ENCODE data around the gene COL24A1. TPM values are rescaled to one million over a fixed set of nuclear protein-coding genes. Genes with fewer than 3 reads are reported as not detected.

Gene COL24A1
- total and polyA plus RNA-seq, 10 donors, result 0.06 to 1.1 (median 0.55) TPM

GRCh38 chr1:85933961-85934360, 222.6 kb downstream of the COL24A1 start:
- intact Hi-C loops (cut with DNase I; ENCODE audit: low total_unique reads), result no loop called here
- TF ChIP-seq CTCF (IDR thresholded peaks at IDR 0.05 in 8 of 11, conservative IDR thresholded peaks at IDR 0.05 in 3 of 11) (no peak), POLR2A (IDR thresholded peaks at IDR 0.05) (no peak), POLR2AphosphoS5 (IDR thresholded peaks at IDR 0.05) (no peak)
- no peaks in the 10 kb centered on the region for H3K9me3 ChIP-seq
- no peaks in the 10 kb centered on the region for H3K4me1 ChIP-seq
- DNase-seq, result no peak
- no peaks in the 10 kb centered on the region for H3K36me3 ChIP-seq
- no peak overlapping the region for H3K4me3 ChIP-seq
- H3K27ac ChIP-seq, result no peak overlapping the region
- H3K27me3 ChIP-seq (replicated peaks in 1 of 7), result no peaks in the 10 kb centered on the region

DNA sequence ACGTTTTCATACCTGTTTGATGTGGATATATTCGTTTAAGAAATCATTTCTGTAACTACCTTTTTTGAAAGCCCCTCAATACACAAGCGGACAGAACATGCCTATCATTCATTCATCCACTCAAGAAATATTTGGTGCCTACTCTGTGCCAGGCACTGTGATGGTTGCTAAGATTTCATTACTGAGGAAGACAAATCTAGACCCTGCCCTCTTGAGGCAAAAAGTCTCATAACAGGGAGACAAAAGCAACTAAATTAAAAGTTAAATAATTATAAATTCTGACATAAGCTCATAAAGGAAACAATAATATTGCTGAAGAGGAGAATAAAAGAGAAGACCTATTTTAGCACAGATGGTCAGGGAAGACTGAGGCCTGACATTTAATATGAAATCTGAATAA, 244.8 kb downstream of the COL24A1 start:
- no peaks in the 10 kb centered on the region for H3K36me3 ChIP-seq
- H3K4me1 ChIP-seq, result no peaks in the 10 kb centered on the region
- 65 to 85% (median 78%) methylated on average over 3 of the region's 3 CpGs for WGBS, 5 donors
- intact Hi-C loops (cut with DNase I; ENCODE audit: low total_unique reads), result no loop called here
- no peaks in the 10 kb centered on the region for H3K9me3 ChIP-seq
- no peak overlapping the region for H3K4me3 ChIP-seq
- H3K27me3 ChIP-seq (replicated peaks in 1 of 7), result no peaks in the 10 kb centered on the region
- TF ChIP-seq POLR2AphosphoS5 (IDR thresholded peaks at IDR 0.05) (no peak), CTCF (IDR thresholded peaks at IDR 0.05 in 8 of 11, conservative IDR thresholded peaks at IDR 0.05 in 3 of 11) (no peak), POLR2A (IDR thresholded peaks at IDR 0.05) (no peak)
- no peak for DNase-seq
- H3K27ac ChIP-seq, result no peak overlapping the region

GRCh38 chr1:85900921-85901320, 255.7 kb downstream of the COL24A1 start:
- Histone ChIP-seq H3K27me3 (replicated peaks in 1 of 7) (no peaks in the 10 kb centered on the region), H3K4me3 (no peak overlapping the region), H3K9me3 (peaks cover 0 to 10% (median 8%) of the 10 kb centered on the region in 8 donors), H3K36me3 (no peaks in the 10 kb centered on the region), H3K27ac (no peak overlapping the region), H3K4me1 (no peaks in the 10 kb centered on the region)
- DNase-seq, result no peak
- TF ChIP-seq POLR2A (IDR thresholded peaks at IDR 0.05) (no peak), POLR2AphosphoS5 (IDR thresholded peaks at IDR 0.05) (no peak), CTCF (IDR thresholded peaks at IDR 0.05 in 8 of 11, conservative IDR thresholded peaks at IDR 0.05 in 3 of 11) (no peak)
- intact Hi-C loops (cut with DNase I; ENCODE audit: low total_unique reads), result no loop called here

DNA sequence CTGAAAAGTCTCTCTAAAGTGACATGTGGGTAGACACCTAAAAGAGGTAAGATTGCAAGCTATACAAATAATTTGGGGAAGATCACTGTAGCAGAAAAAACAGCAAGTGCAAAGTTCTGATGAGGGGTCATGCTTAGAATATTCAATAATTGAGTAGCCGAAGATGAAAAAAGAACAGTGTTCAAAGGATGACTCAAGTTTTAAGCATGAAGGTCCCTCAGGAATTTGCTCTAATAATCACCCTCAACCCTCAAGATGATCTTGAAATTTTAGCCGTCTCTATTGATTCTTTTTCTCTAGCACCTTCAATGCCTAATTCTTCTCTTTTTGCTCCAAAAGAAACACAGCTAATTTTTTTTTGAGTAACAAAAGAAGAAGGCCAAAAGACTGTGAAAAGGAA, 257.7 kb downstream of the COL24A1 start:
- intact Hi-C loops (cut with DNase I; ENCODE audit: low total_unique reads), result no loop called here
- 86 to 96% (median 88%) methylated on average over 2 of the region's 2 CpGs for WGBS, 5 donors
- no peak for TF ChIP-seq POLR2A (IDR thresholded peaks at IDR 0.05)
- no peak for TF ChIP-seq POLR2AphosphoS5 (IDR thresholded peaks at IDR 0.05)
- no peak for TF ChIP-seq CTCF (IDR thresholded peaks at IDR 0.05 in 8 of 11, conservative IDR thresholded peaks at IDR 0.05 in 3 of 11)

More for the DNA sequence above, 257.7 kb downstream of the COL24A1 start:
- Histone ChIP-seq H3K27me3 (replicated peaks in 1 of 7) (no peaks in the 10 kb centered on the region), H3K9me3 (peaks cover 0 to 10% (median 8%) of the 10 kb centered on the region in 8 donors), H3K4me3 (no peak overlapping the region), H3K27ac (no peak overlapping the region), H3K4me1 (no peaks in the 10 kb centered on the region), H3K36me3 (no peaks in the 10 kb centered on the region)
- DNase-seq, result no peak
